ENCODE data around the gene CPT1C.

DNA sequence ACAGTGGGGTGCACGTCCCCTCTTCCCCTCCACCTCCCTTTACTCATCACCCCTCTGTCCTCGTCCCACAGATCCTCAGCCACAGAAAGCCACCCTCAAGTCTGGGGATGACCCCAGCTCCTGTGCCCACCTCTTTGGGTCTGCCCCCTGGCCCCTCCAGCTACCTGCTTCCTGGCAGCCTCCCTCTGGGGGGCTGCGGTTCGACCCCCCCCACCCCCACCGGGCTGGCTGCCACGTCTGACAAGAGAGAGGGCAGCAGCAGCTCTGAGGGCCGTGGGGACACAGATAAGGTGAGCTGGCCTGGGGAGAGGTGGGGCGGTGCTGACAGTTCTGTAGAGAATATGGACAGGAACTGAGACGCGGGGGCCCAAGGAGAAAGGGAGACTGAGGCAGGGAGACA is 36.3 kb upstream of the CPT1C start:
- TF ChIP-seq POLR2A (IDR thresholded peaks at IDR 0.05; ENCODE audit: low read depth, low read length) (no peak), RAD21 (IDR thresholded peaks at IDR 0.05; ENCODE audit: low read length) (no peak), BHLHE40 (IDR thresholded peaks at IDR 0.05; ENCODE audit: low read depth, low read length) (no peak), RCOR1 (IDR thresholded peaks at IDR 0.05; ENCODE audit: insufficient replicate concordance, low read length) (no peak), RFX5 (IDR thresholded peaks at IDR 0.05; ENCODE audit: low read depth, low read length) (no peak), CHD1 (IDR thresholded peaks at IDR 0.05; ENCODE audit: low read depth, low read length) (no peak)
- TF ChIP-seq, protein P1, sequence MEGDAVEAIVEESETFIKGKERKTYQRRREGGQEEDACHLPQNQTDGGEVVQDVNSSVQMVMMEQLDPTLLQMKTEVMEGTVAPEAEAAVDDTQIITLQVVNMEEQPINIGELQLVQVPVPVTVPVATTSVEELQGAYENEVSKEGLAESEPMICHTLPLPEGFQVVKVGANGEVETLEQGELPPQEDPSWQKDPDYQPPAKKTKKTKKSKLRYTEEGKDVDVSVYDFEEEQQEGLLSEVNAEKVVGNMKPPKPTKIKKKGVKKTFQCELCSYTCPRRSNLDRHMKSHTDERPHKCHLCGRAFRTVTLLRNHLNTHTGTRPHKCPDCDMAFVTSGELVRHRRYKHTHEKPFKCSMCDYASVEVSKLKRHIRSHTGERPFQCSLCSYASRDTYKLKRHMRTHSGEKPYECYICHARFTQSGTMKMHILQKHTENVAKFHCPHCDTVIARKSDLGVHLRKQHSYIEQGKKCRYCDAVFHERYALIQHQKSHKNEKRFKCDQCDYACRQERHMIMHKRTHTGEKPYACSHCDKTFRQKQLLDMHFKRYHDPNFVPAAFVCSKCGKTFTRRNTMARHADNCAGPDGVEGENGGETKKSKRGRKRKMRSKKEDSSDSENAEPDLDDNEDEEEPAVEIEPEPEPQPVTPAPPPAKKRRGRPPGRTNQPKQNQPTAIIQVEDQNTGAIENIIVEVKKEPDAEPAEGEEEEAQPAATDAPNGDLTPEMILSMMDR (conservative IDR thresholded peaks at IDR 0.05; ENCODE audit: low read depth, low read length) = no peak
